Measurements from ENCODE around the gene PUS7.
"Not testable (repeated sequence)": the region's sequence is repeated elsewhere in the genome, so short reads cannot be mapped to it uniquely, and the experiment has no call there.

The PUS7 gene

GRCh38 chr7:105524423-105524822, 2.4 kb upstream of the PUS7 start:
- in situ Hi-C loops (cut with MboI; ENCODE audit: low sequenced_read_pairs); DNase-seq (ENCODE audit: low spot score in 2 of 2); H3K9me3 ChIP-seq; H3K36me3 ChIP-seq (replicated peaks); H3K4me1 ChIP-seq; H3K27me3 ChIP-seq (ENCODE audit: low read depth); H3K4me3 ChIP-seq: not testable (repeated sequence)

- in situ Hi-C loops (cut with MboI; ENCODE audit: low sequenced_read_pairs) = no loop called here
Observed at GRCh38 chr7:105521027-105521716, 899 bp downstream of the PUS7 start.

GRCh38 chr7:105520620-105521019, 1.5 kb downstream of the PUS7 start:
- Histone ChIP-seq H3K4me3 (peak overlapping the region; percentile 58), H3K36me3 (replicated peaks) (peaks cover 32% of the 10 kb centered on the region)
- in situ Hi-C loops (cut with MboI; ENCODE audit: low sequenced_read_pairs); H3K9me3 ChIP-seq; H3K27me3 ChIP-seq (ENCODE audit: low read depth); H3K4me1 ChIP-seq; DNase-seq (ENCODE audit: low spot score in 2 of 2): not testable (repeated sequence)

More at GRCh38 chr7:105521027-105521716, 899 bp downstream of the PUS7 start:
- peaks cover 9% of the 10 kb centered on the region for H3K4me1 ChIP-seq
- DNase-seq (ENCODE audit: low spot score in 2 of 2) = peak; percentile 40 to 78
- peak overlapping the region; percentile 58 for H3K4me3 ChIP-seq
- no peaks in the 10 kb centered on the region for H3K9me3 ChIP-seq
- H3K36me3 ChIP-seq (replicated peaks) = peaks cover 32% of the 10 kb centered on the region
- no peaks in the 10 kb centered on the region for H3K27me3 ChIP-seq (ENCODE audit: low read depth)

- no peak for DNase-seq (ENCODE audit: low spot score in 2 of 2)
- Histone ChIP-seq H3K9me3 (no peaks in the 10 kb centered on the region), H3K27me3 (ENCODE audit: low read depth) (no peaks in the 10 kb centered on the region), H3K36me3 (replicated peaks) (peaks cover 39% of the 10 kb centered on the region), H3K4me1 (peaks cover 9% of the 10 kb centered on the region), H3K4me3 (no peak overlapping the region)
- in situ Hi-C loops (cut with MboI; ENCODE audit: low sequenced_read_pairs) = no loop called here
Observed at GRCh38 chr7:105519353-105519752, 2.7 kb downstream of the PUS7 start.

- H3K4me3 ChIP-seq; H3K4me1 ChIP-seq; H3K27me3 ChIP-seq (ENCODE audit: low read depth); DNase-seq (ENCODE audit: low spot score in 2 of 2); in situ Hi-C loops (cut with MboI; ENCODE audit: low sequenced_read_pairs); H3K9me3 ChIP-seq: not testable (repeated sequence)
- H3K36me3 ChIP-seq (replicated peaks) = peaks cover 47% of the 10 kb centered on the region
Observed at GRCh38 chr7:105515610-105516009, 6.5 kb downstream of the PUS7 start.

- no peak for DNase-seq (ENCODE audit: low spot score in 2 of 2)
- no peaks in the 10 kb centered on the region for H3K9me3 ChIP-seq
- H3K4me3 ChIP-seq = no peak overlapping the region
- in situ Hi-C loops (cut with MboI; ENCODE audit: low sequenced_read_pairs) = no loop called here
- no peaks in the 10 kb centered on the region for H3K27me3 ChIP-seq (ENCODE audit: low read depth)
- peaks cover 36% of the 10 kb centered on the region for H3K36me3 ChIP-seq (replicated peaks)
- H3K4me1 ChIP-seq = no peaks in the 10 kb centered on the region
Observed at GRCh38 chr7:105512926-105513526, 9.0 kb downstream of the PUS7 start.

GRCh38 chr7:105512415-105512814, 9.7 kb downstream of the PUS7 start:
- no peaks in the 10 kb centered on the region for H3K4me1 ChIP-seq
- in situ Hi-C loops (cut with MboI; ENCODE audit: low sequenced_read_pairs) = no loop called here
- no peaks in the 10 kb centered on the region for H3K27me3 ChIP-seq (ENCODE audit: low read depth)
- H3K4me3 ChIP-seq = no peak overlapping the region
- H3K9me3 ChIP-seq = no peaks in the 10 kb centered on the region
- H3K36me3 ChIP-seq (replicated peaks) = peaks cover 41% of the 10 kb centered on the region
- no peak for DNase-seq (ENCODE audit: low spot score in 2 of 2)

GRCh38 chr7:105502173-105502572, 19.9 kb downstream of the PUS7 start:
- Histone ChIP-seq H3K9me3 (no peaks in the 10 kb centered on the region), H3K27me3 (ENCODE audit: low read depth) (no peaks in the 10 kb centered on the region), H3K4me3 (no peak overlapping the region), H3K36me3 (replicated peaks) (peaks cover 76% of the 10 kb centered on the region), H3K4me1 (no peaks in the 10 kb centered on the region)
- DNase-seq (ENCODE audit: low spot score in 2 of 2) = no peak
- in situ Hi-C loops (cut with MboI; ENCODE audit: low sequenced_read_pairs) = no loop called here

GRCh38 chr7:105497016-105497415, 25.1 kb downstream of the PUS7 start:
- H3K4me3 ChIP-seq = no peak overlapping the region
- H3K36me3 ChIP-seq (replicated peaks) = peaks cover 53% of the 10 kb centered on the region
- in situ Hi-C loops (cut with MboI; ENCODE audit: low sequenced_read_pairs) = no loop called here
- H3K9me3 ChIP-seq = no peaks in the 10 kb centered on the region
- DNase-seq (ENCODE audit: low spot score in 2 of 2) = no peak
- H3K4me1 ChIP-seq = no peaks in the 10 kb centered on the region
- no peaks in the 10 kb centered on the region for H3K27me3 ChIP-seq (ENCODE audit: low read depth)

GRCh38 chr7:105496521-105496920, 25.6 kb downstream of the PUS7 start:
- Histone ChIP-seq H3K4me1 (no peaks in the 10 kb centered on the region), H3K9me3 (no peaks in the 10 kb centered on the region), H3K27me3 (ENCODE audit: low read depth) (no peaks in the 10 kb centered on the region), H3K4me3 (no peak overlapping the region), H3K36me3 (replicated peaks) (peaks cover 52% of the 10 kb centered on the region)
- in situ Hi-C loops (cut with MboI; ENCODE audit: low sequenced_read_pairs) = no loop called here
- DNase-seq (ENCODE audit: low spot score in 2 of 2) = no peak

- peaks cover 41% of the 10 kb centered on the region for H3K36me3 ChIP-seq (replicated peaks)
- no peak overlapping the region for H3K4me3 ChIP-seq
- H3K9me3 ChIP-seq = no peaks in the 10 kb centered on the region
- H3K27me3 ChIP-seq (ENCODE audit: low read depth) = no peaks in the 10 kb centered on the region
- no peaks in the 10 kb centered on the region for H3K4me1 ChIP-seq
- no peak for DNase-seq (ENCODE audit: low spot score in 2 of 2)
- in situ Hi-C loops (cut with MboI; ENCODE audit: low sequenced_read_pairs) = no loop called here
Observed at GRCh38 chr7:105493923-105494315, 28.2 kb downstream of the PUS7 start.

GRCh38 chr7:105493196-105493922, 28.7 kb downstream of the PUS7 start:
- in situ Hi-C loops (cut with MboI; ENCODE audit: low sequenced_read_pairs) = no loop called here
- no peak for DNase-seq (ENCODE audit: low spot score in 2 of 2)
- no peaks in the 10 kb centered on the region for H3K4me1 ChIP-seq
- H3K4me3 ChIP-seq = no peak overlapping the region
- no peaks in the 10 kb centered on the region for H3K9me3 ChIP-seq
- no peaks in the 10 kb centered on the region for H3K27me3 ChIP-seq (ENCODE audit: low read depth)
- peaks cover 43% of the 10 kb centered on the region for H3K36me3 ChIP-seq (replicated peaks)

- Histone ChIP-seq H3K4me1 (no peaks in the 10 kb centered on the region), H3K27me3 (ENCODE audit: low read depth) (no peaks in the 10 kb centered on the region), H3K9me3 (no peaks in the 10 kb centered on the region), H3K4me3 (no peak overlapping the region), H3K36me3 (replicated peaks) (peaks cover 44% of the 10 kb centered on the region)
- no peak for DNase-seq (ENCODE audit: low spot score in 2 of 2)
- in situ Hi-C loops (cut with MboI; ENCODE audit: low sequenced_read_pairs) = no loop called here
Observed at GRCh38 chr7:105489409-105489808, 32.7 kb downstream of the PUS7 start.

Measured in HAP-1 (cell line).